Activated CD4-positive, alpha-beta T cell treated with anti-CD3 and anti-CD28 coated beads, Interleukin-2, Interleukin-4, amounts not matched to agents 100 ng/mL and 50 ng/mL, durations not matched to agents 16 hours and 8 hours (primary cell): ENCODE measurements around the gene HIGD2A.
"Not testable (repeated sequence)": the region's sequence is repeated elsewhere in the genome, so short reads cannot be mapped to it uniquely, and the experiment has no call there.

Experiments used
- DNase-seq: peaks from one replicate; pipeline ENCODE4 v3.0.0-alpha.2; 2020; ENCODE audit warnings: low spot score

Gene HIGD2A

GRCh38 chr5:176394881-176395675, 6.5 kb downstream of the HIGD2A start:
- DNase-seq: no peak

DNA sequence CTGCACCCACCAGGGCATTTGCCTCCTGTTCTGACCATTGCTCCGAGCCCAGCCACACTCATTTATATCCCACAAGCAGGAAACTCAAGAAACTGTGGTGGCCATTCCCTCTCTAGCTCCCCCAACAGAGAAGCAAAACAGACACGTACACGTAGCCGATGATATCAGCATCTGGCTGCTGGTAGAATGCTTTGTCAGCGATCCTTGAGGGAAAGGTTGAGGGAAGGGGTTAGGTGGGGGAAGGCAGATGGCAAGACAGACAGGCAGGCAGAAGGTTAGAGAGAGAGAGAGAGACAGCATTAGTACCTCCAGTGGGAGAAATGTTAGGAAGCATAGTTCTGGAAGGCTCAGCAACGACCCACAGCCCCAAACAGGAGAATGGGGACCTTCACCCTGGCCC, 7.8 kb downstream of the HIGD2A start:
- no peak for DNase-seq

DNA sequence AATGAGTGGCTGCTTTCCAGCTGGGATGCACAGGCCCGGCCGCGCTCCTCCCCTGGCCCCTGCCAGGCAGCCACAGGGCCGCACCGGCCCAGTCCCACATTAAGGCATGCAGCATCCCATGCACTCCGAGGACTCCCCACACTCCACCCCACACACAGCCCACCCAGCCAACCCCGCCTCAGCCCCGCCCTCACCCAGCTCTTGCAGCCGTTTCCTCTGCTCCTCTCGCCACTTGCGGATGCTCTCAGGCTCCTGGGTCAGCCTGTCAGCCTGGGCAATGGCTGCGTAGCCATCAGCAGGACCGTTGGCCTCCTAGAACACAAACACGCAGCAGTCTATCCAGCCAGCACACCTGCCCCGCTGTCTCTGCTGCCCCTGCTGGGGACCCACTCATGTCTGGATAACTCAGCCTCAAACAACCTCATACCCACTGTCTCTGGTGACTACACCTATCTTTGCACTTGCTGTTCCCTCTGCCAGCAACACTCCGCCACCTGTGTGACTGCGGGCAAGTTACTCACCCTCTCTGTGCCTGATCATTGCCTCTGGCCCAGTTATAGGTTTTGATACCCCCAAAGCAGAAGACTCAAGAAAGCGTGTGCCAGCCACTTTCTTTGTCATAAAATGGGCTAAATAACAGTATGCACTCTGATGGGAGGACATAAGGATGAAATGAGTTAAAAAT, 9.3 kb downstream of the HIGD2A start:
- DNase-seq: no peak

- no peak for DNase-seq
Measured at GRCh38 chr5:176400382-176401156, 12.0 kb downstream of the HIGD2A start.

DNA sequence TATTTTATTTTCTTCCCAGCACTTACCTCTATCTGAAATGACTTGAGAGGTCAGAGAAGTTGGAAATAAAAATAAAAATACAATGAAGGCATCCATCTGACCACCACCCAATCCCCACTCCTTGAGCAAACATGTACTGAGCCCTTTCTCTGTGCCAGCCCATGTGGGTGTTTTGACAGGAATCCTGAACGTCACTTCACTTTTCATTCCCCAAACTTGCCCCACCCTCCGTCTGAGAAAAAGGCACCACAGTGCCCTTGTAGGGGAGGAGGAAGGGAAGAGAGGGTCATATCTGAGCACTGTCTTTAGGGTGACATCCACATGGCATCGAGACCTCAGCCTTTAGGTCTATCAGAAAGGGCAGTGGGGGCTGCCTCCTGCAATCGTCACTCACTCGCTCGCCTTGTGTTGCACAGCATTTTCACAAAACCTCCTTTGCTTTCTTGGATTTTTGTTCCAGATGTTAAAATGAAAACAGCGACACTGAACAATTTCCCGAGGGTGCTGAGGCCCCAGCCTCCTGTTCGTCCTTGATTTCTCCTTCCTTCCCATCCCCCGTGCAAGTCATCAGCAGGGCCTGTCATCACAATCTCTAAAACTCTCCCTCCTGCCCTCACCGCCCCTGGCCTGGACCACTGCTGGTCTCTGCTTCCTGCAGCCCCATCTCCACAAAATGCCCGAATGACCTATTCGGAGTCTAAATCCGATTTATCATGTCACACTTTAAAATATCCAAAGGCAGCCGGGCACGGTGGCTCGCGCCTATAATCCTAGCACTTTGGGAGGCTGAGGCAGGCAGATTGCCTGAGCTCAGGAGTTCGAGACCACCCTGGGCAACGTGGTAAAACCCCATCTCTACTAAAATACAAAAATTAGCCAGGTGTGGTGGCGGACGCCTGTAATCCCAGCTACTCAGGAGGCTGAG, 13.0 kb downstream of the HIGD2A start:
- DNase-seq: no peak

- no peak for DNase-seq
Measured at GRCh38 chr5:176405656-176406435, 17.3 kb downstream of the HIGD2A start.

GRCh38 chr5:176406436-176407052, 18.0 kb downstream of the HIGD2A start:
- no peak for DNase-seq

DNA sequence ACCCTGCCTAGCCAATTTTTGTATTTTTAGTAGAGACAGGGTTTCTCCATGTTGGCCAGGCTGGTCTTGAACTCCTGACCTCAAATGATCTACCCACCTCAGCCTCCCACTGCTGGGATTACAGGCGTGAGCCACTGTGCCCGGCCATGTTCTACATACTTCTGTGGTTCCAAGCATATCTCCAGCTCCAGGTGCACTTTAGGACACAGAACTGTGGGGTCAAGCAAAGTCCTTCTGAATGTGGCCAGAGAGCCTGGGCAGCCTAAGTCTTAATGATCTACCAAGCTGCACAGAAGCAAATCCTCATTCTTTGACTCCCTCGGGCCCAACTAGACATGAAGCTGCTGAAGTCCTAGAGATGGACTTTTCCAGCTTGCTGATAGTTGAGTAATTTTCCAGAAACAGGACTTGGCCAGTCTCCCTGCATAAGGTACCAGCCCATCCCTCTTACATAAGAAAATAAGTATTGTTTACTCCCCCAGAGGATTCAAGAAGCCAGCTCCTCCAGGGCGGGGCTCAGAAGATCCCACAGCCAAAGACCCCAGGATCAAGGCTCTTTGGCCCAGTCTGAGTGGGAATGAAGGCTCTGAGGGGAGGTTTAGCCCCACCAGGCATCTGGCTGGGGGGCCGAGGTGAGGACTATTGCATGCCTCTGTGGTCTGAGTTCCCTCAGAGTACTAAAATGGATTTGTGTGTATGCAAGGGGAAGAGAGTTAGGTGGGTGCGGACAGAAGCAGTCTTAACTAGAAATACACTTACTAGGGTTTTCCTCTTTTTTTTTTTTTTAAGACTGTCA, 19.1 kb downstream of the HIGD2A start:
- DNase-seq: no peak

DNA sequence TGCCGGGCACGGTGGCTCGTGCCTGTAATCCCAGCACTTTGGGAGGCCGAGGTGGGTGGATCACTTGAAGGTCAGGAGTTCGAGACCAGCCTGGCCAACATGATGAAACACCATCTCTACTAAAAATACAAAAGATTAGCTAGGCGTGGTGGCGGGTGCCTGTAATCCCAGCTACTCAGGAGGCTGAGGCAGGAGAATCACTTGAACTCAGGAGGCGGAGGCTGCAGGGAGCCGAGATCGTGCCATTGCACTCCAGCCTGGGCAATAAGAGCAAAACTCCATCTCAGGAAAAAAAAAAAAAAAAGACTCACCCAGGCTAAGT, 19.7 kb downstream of the HIGD2A start:
- not testable (repeated sequence) for DNase-seq

DNA sequence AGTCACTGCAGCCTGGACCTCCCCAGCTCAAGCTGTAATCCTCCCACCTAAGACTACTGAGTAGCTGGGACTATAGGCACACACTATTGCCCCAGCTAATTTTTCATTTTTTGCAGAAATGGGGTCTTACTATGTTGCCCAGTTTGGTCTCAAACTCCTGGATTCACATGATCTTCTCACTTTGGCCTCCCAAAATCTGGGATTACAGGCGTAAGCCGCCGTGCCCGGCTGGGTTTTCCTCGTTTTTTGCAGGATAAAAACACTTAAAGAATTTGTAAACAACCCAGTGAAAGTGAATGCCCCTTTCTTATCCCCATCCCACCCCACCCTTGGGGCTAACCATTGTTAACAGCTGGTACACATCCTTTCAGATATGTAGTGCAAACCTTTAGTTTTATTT, 20.0 kb downstream of the HIGD2A start:
- no peak for DNase-seq

- DNase-seq: no peak
Measured at GRCh38 chr5:176409765-176410164, 21.2 kb downstream of the HIGD2A start.

GRCh38 chr5:176410486-176411180, 22.1 kb downstream of the HIGD2A start:
- DNase-seq: no peak

- DNase-seq: no peak
Measured at GRCh38 chr5:176412517-176413254, 24.1 kb downstream of the HIGD2A start.

DNA sequence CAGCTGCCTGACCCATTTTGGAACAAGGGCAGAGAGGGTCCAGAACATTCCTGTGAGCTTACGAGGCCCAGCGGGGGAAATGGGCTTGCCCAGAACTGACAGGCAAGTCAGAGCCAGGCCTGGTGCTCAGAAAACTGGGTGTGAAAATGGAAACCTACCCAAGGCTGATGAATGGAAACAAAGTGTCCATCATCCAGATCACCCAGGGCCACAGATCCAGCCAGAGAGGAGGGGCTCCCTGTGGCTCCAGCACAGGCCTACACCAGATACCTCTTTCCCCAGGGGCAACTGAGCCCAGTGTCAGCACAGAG, 24.7 kb downstream of the HIGD2A start:
- no peak for DNase-seq

DNA sequence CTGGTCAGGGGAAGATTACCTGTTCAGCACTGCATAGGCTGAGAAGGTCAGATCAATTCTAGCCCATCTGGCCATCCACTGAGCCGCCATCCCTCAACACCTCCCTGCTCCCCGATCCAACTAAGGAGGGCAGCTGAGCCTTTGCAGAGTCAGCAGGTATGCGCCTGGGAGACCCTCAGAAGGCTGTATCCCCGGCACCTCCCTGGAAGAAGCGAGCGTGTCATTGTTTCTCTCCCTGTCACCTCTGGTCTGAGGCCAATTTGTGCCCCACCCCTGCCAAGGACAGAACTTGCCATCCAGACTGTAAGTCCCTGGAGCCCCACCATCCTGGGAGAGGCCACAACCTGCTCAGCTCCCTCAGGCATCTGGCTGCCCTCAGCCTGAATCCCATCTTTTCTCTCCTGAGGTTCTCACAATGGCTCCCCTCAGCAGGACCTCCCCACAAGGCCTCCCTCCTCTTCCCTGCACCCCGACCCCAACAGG, 25.2 kb downstream of the HIGD2A start:
- no peak for DNase-seq

DNA sequence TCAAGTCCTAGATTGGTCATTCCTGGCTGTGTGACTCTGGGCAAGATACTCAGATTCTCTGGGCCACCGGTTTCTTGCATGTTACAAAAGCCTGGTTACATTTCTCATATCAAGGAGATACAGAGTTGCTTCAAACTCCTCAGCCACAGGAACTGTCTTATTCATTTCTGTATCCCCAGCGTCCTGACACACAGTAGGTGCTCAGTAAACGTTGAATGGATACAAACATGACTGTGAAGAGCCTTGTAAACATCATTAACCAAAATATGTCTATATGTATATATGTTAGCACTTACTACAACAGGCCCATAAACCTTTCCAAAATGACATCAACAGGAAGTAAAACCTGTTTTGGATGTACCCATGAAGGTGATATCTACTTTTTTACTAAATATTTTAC, 26.2 kb downstream of the HIGD2A start:
- no peak for DNase-seq

- no peak for DNase-seq
Measured at GRCh38 chr5:176415240-176415951, 26.8 kb downstream of the HIGD2A start.
